NCI-H2081 treated with DMSO at 0.1 percent for 48 hours (cell line): Measurements from ENCODE around the gene POU2AF1.
"Not testable (repeated sequence)": the region's sequence is repeated elsewhere in the genome, so short reads cannot be mapped to it uniquely, and the experiment has no call there.

ENCODE experiments used
- DNase-seq: peaks from one replicate; lab custom pipeline; 2025; lab: John Stamatoyannopoulos, UW

POU2AF1 gene

DNA sequence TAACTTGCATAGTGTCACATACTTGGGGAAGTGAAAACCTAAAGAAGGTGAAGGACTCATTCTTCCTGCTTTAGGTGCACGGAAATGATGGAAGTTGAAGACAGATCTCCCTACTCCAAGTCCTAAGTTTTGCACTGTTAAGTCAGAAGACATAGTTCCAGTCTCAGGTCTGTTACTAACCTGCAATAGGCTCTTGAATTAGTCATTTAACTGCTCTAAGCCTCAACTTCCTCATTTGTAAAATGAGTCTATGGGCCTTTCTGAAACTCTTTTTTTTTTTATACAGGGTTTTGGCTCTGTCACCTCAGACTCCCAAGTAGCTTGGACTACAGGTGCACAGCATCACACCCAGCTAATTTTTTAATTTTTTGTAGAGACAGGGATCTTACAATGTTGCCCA is 30.8 kb upstream of the POU2AF1 start:
- no peak for DNase-seq

DNA sequence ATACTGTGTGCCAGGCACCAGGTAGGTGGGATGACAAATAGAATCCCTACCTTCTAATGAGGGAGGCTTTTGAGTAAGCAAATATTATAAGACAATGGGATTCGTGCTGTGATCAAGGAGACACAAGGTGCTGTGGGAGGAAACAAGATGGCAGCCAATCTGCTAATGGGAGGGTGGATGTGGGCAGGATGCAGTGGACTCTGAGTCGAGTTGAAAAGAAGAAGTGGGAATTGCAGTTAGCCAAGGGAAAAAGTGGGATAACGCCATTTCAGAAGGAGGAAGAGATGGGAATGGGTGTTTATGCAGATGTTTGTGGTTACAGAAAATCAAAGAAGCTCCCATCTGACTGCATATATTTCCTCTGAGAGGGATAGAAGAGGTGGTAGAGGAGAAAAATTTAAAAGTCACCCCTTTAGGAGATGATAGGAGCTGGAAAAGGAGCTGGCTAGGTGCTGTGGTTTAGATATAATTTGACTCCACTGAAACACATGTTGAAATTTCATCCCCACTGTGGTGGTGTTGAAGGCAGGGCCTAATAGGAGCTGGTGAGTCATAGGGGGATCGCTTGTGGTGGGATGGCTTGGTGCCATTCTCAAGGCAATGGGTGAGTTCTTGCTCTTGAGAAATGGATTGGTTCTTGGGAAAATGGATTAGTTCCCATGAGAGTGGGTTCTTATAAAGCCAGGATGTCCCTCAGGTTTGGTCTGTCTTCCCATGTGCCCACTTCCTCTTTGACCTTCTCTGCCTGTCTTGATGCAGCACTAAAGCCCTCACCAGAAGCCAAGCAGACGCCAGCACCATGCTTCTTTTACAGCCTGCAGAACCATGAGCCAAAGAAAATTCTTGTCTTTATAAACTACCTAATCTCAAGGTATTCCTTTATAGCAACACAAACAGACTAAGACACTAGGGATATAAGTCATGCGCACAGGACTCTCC is 30.0 kb upstream of the POU2AF1 start:
- no peak for DNase-seq

DNA sequence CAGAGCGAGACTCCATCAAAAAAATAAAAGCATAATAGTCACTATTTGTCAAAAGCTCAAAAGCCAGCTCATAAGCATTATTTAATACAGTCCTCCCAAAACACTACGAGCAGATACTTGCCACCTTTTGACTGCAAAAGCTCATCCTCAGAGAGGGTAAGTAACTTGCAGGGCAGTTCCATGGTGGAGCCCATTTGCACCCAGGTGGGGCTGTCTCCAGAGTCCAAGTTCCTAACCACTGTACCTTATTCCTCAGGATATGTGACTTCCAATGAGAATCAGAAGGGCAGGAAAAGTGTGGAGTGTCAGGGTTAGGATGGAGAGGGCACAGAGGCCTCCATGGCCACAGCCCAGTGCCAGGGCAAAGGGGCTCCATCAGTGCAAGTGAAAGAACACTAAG is 28.6 kb upstream of the POU2AF1 start:
- no peak for DNase-seq

DNA sequence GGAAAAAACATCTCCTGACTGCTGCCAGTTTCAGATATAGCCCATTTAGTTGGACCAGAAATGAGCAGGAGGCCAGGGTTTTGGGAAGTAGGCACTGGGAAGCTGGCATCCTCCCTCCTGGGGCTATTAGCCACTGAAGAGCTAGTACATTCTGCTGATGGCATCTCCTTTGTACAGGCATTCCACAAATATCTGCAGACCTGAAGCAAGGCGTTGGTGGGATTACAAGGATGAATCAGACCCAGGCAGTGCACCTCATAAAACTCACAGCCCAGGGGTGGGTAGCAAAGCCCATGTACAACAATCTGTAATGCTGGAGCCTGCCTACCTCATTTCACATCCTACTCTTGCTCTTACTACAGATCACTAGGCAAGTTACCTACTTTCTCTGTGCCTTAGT is 27.5 kb upstream of the POU2AF1 start:
- no peak for DNase-seq

GRCh38 chr11:111406091-111406490 is 27.0 kb upstream of the POU2AF1 start:
- no peak for DNase-seq

DNA sequence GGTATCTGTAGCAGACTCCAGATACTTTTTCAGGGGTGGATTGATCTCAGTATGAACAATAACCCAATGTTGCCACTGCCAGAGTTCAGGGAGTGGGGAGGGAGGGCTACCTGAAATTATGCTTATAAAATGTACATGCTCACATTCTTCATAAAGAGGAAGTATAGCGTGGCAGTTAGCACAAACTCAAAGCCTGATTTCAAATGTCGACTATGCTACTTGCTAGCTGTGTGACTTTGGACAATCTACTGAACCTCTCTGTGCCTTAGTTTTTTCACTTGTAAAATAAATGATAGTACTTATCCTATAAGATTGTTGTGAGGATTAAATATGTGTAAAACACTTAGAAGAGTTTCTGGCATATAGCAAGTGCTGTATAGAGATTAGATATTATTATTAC is 26.5 kb upstream of the POU2AF1 start:
- DNase-seq = no peak

DNA sequence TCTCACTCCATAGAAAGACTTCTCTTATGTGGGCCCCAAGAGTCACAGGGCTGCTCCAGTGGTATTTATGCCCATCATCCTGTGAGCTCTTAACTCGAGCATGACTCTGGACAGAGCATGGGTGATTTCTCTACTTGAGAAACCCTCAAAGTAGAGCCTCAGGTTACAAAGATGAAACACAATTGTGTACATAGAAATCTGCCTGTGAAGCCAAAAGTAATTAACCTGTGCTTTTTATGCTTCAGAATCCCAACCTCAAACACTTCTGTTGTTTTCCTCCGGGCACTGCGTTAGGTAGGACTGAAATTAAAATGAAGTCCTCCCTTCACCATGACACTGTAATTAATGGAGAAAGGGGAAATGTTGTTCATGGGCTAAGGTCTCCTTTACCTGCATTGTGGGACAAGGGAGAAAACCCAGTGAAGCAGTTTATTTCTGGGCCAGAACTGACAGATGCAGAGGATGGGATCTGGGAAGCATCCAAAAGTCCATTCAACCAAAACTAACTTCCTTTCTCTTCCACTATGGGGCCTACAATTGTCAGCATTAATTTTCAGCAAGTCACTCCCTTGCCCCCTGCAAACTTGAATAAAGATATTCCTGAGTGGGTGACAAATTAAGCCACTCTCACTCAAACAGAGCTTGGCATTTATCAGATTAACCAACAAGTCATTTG is 24.1 kb upstream of the POU2AF1 start:
- DNase-seq = peak; percentile 56

- peak; percentile 92 for DNase-seq
Measured at GRCh38 chr11:111402411-111402810, 23.3 kb upstream of the POU2AF1 start.

DNA sequence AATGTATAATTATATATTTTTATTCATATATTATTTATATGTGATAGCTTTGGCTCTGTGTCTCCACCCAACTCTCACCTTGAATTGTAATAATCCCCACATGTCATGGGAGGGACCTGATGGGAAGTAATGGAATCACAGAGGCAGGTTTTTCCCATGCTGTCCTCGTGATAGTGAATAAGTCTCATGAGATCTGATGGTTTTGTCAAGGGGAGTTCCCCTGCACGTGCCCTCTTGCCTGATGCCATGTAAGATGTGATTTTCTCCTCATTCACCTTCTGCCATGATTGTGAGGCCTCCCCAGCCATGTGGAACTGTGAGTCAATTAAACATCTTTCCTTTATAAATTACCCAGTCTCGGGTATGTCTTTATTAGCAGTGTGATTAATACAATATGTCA is 22.9 kb upstream of the POU2AF1 start:
- not testable (repeated sequence) for DNase-seq

DNA sequence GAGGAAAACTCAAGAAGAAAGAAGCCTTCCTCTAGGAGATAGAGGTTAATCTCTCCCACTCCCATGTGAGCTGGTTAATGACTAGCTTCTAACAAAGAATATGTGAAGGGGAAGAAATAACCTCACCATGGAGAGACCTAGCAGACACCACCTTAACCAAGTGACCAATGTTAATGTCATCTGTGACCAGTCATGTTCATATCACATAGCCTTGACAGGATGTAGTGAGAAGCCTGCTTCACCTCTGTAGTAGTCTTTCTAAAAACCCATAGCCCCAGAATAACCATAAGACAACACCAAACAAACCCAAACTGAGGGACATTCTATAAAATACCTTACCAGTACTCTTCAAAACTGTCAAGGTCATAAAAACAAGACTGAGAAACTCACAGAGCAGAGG is 21.5 kb upstream of the POU2AF1 start:
- DNase-seq = no peak

- no peak for DNase-seq
Measured at GRCh38 chr11:111399187-111400031, 20.3 kb upstream of the POU2AF1 start.

DNA sequence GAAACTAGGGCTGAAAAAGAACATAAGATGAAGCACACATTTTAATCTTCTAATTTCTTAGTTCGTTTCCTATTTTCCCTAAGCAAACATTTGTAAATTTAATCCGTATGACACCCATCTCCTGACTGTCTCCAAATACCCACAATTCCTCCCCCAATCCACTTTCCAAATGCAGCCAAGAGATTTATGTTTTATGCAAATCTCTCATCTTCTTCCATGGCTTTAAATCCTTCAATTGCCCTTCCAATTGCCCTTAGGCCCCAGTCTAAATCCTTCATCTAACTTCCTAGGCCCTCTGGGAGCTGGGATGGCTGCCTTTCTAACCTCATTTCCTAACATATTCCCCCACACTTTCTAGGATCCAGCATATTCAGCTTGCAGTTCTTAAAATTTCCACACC is 18.0 kb upstream of the POU2AF1 start:
- DNase-seq = no peak

DNA sequence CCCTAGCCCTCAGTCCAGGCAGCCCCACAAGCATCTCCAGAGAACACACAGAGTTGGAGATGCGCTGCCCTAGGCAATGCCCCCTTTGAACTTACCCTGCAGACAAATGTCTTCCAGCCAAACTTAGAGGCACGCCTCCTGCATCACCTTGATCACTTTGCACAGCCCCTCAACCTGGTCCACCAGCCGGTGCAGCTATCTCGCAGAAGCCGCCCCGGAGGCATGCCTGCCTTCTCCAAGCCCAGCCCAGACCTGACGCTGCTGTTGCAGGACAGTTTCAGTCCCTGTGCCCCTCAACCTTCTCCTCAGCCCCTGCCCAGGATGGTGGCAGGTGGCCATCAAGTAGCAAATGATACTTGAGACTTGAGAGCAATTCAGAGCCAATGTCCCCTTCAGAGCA is 16.7 kb upstream of the POU2AF1 start:
- DNase-seq = no peak

- no peak for DNase-seq
Measured at GRCh38 chr11:111395081-111395480, 16.0 kb upstream of the POU2AF1 start.

GRCh38 chr11:111394147-111394546 is 15.1 kb upstream of the POU2AF1 start:
- not testable (repeated sequence) for DNase-seq

- DNase-seq = no peak
Measured at GRCh38 chr11:111393585-111393984, 14.5 kb upstream of the POU2AF1 start.

GRCh38 chr11:111393096-111393495 is 14.0 kb upstream of the POU2AF1 start:
- DNase-seq = no peak

- no peak for DNase-seq
Measured at GRCh38 chr11:111392552-111392951, 13.5 kb upstream of the POU2AF1 start.

GRCh38 chr11:111391328-111392124 is 12.5 kb upstream of the POU2AF1 start:
- no peak for DNase-seq

DNA sequence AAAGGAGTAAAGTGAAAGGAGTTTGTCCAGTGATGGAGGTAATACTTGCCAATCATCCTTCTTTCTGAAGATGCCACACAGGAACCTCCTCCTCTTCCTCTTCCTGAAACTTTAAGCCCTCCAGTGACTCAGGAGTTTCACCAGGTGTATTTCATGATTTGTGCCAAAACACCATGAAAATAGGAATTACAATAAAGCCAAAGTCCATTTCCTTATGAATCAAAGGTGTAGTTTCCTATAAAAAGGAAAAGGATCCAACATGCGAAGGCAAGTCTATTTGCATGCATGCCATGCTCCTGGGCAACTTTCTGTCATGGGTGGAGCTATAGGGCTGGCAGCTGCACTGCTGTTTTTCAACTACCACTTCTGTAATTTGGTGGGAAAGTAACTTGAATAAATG is 9.8 kb upstream of the POU2AF1 start:
- DNase-seq = no peak

DNA sequence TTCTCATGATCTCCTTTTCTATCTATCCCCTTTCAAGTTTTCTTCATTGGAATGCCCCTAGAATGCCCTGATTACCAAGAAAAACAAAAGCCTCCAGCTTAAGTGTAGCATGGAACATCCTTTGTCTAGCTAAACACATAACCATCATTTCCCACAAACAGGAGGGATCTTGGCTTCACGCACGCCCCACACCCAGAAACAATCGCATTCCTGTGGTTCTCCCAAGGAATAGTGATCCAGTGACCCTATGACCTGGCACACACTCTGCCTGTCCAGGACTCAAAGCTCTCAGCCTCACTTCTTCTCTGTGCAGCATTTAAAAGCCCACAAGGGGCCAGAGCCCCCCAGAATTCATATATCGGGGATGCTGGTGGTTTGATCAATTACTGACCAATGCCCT is 9.3 kb upstream of the POU2AF1 start:
- no peak for DNase-seq

DNA sequence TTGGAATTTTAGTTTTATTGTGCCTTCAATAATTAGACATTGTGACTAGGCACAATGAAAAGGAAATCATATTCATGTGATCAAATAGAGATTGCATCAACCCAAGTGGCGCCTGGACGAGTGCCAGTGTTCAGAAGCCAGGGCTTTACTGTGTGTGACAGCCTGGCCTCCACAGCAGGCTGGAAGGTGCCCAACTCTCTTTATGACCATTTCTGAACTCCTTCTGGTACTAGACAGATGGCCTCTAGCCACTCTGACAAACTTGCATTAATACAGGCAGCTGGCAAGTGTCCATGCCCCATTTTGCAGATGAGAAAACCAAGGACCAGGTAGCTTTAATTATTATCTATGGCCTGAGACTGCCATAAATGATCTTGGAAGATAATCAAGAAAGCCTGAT is 8.3 kb upstream of the POU2AF1 start:
- DNase-seq = peak; percentile 94
